LNCAP (cell line): Measurements from ENCODE around the gene LATS2.

Experiments used
- TF ChIP-seq, protein P1 (sequence below): fragments of 450-650 bp; IDR thresholded peaks from 2 replicates; pipeline ENCODE4 v1.5.1; 2017; ENCODE audit warnings: mild to moderate bottlenecking

LATS2 gene

GRCh38 chr13:20973886-20974425, 87.4 kb downstream of the LATS2 start:
- TF ChIP-seq, protein P1, sequence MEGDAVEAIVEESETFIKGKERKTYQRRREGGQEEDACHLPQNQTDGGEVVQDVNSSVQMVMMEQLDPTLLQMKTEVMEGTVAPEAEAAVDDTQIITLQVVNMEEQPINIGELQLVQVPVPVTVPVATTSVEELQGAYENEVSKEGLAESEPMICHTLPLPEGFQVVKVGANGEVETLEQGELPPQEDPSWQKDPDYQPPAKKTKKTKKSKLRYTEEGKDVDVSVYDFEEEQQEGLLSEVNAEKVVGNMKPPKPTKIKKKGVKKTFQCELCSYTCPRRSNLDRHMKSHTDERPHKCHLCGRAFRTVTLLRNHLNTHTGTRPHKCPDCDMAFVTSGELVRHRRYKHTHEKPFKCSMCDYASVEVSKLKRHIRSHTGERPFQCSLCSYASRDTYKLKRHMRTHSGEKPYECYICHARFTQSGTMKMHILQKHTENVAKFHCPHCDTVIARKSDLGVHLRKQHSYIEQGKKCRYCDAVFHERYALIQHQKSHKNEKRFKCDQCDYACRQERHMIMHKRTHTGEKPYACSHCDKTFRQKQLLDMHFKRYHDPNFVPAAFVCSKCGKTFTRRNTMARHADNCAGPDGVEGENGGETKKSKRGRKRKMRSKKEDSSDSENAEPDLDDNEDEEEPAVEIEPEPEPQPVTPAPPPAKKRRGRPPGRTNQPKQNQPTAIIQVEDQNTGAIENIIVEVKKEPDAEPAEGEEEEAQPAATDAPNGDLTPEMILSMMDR, result no peak

- TF ChIP-seq, protein P1, result no peak
Measured at GRCh38 chr13:20972731-20973130, 88.7 kb downstream of the LATS2 start.

GRCh38 chr13:20969182-20969581, 92.2 kb downstream of the LATS2 start:
- TF ChIP-seq, protein P1, result no peak

GRCh38 chr13:20968745-20969144, 92.6 kb downstream of the LATS2 start:
- TF ChIP-seq, protein P1, result no peak

- TF ChIP-seq, protein P1, result no peak
Measured at GRCh38 chr13:20967340-20967739, 94.0 kb downstream of the LATS2 start.

DNA sequence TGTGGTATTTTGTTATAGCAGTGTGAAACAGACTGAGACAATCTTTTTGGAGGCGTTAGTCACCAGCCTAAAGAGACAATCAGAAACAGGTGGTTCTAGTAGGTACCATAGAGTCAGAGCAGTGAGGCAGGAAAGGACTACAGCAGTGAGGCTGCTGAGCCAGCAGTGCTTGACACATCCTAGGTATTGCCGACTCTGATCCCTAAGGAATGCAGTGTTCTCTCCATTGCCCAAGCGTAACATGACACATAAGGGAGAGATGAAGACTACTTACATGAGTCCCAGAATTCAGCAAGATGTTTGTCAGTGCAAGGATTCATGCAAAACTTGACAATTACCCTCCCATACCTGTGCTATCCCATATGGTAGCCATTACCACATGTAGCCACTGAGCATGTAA, 96.5 kb downstream of the LATS2 start:
- TF ChIP-seq, protein P1, result no peak

- TF ChIP-seq, protein P1, result no peak
Measured at GRCh38 chr13:20960663-20961309, 100.6 kb downstream of the LATS2 start.

DNA sequence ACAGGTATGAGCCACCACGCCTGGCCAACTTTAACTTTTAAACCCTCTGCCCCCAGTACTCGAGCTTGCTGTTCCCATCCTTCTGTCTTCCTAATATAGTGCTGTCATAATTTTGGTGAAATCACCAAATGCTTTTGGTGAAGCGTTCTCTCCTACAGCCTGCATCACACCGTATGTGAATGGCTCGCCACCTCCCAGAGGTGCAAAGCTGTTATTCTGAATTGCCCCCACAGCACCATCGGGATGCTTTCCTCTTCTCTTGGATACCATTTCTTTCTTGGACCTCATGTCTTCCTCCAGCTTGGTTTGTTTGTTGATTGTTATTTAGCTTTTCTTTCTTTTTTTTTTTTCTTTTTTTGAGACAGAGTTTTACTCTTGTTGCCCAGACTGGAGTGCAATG, 105.9 kb downstream of the LATS2 start:
- TF ChIP-seq, protein P1, result no peak
